A673 (cell line): ENCODE data around the gene DLGAP1. TPM values are rescaled to one million over a fixed set of nuclear protein-coding genes. Genes with fewer than 3 reads are reported as not detected.

Source experiments
- BruUV-seq: library from RNA; stranded (reverse); fragments of 400-500 nt; replicated peaks from 2 replicates; lab custom pipeline; 2021; lab: Mats Ljungman, UMichigan
- CTCF ChIA-PET: fragments of 300-600 bp; sonication (Branson Sonifier 250); formaldehyde crosslinking; loops from one replicate; lab custom pipeline; 2022; ENCODE audit warnings: antibody characterized with exemption; lab: Charles Lee
- POLR2A ChIA-PET: fragments of 300-600 bp; sonication (Branson Sonifier 250); formaldehyde crosslinking; loops from one replicate; lab custom pipeline; 2022; ENCODE audit warnings: antibody characterized with exemption; ENCODE audit not compliant: low non-redundant PET; lab: Charles Lee
- DNase-seq: peaks from one replicate; pipeline ENCODE4 v3.0.0-alpha.2; 2015; ENCODE audit warnings: low spot score
- H3K27ac ChIP-seq: fragments of 200-600 bp; sonication (generic); 2 replicates; pipeline ENCODE4 v1.5.1; 2016; ENCODE audit warnings: mixed run types, low read depth, mild to moderate bottlenecking, mixed read lengths, antibody characterized with exemption, low read length; ENCODE audit not compliant: poor library complexity, severe bottlenecking
- H3K27me3 ChIP-seq: fragments of 200-600 bp; sonication (generic); replicated peaks from 2 replicates; pipeline ENCODE4 v1.6.1; 2017; ENCODE audit warnings: mixed run types, low read depth, mild to moderate bottlenecking, mixed read lengths, antibody characterized with exemption, low read length; ENCODE audit not compliant: insufficient read depth, poor library complexity
- H3K36me3 ChIP-seq: fragments of 200-600 bp; sonication (generic); 2 replicates; pipeline ENCODE4 v1.6.1; 2016; ENCODE audit warnings: mixed run types, mild to moderate bottlenecking, mixed read lengths, antibody characterized with exemption, low read length; ENCODE audit not compliant: insufficient read depth, poor library complexity, severe bottlenecking
- H3K4me1 ChIP-seq: fragments of 200-600 bp; sonication (generic); 2 replicates; pipeline ENCODE4 v1.6.1; 2017; ENCODE audit warnings: mixed run types, mild to moderate bottlenecking, mixed read lengths, antibody characterized with exemption, low read length; ENCODE audit not compliant: insufficient read depth, poor library complexity, severe bottlenecking
- H3K4me3 ChIP-seq: fragments of 200-600 bp; sonication (generic); 2 replicates; pipeline ENCODE4 v1.5.1; 2016; ENCODE audit warnings: low read depth, mixed run types, mild to moderate bottlenecking, mixed read lengths, low read length; ENCODE audit not compliant: poor library complexity, severe bottlenecking
- H3K9me3 ChIP-seq: fragments of 200-600 bp; sonication (generic); 2 replicates; pipeline ENCODE4 v1.6.1; 2016; ENCODE audit warnings: mixed run types, low read depth, mild to moderate bottlenecking, mixed read lengths, antibody characterized with exemption, low read length; ENCODE audit not compliant: poor library complexity, severe bottlenecking
- EZH2 ChIP-seq: fragments of 200-600 bp; sonication (generic); IDR thresholded peaks from 2 replicates; pipeline ENCODE4 v1.6.1; 2017; ENCODE audit warnings: borderline replicate concordance, low read depth, mild to moderate bottlenecking, mixed read lengths, antibody characterized with exemption, low read length; ENCODE audit not compliant: poor library complexity, severe bottlenecking
- intact Hi-C: fragments of 100-400 bp; cut with micrococcal nuclease; formaldehyde crosslinking; loops from one replicate; pipeline ENCODE4 v1.10.0; 2022; ENCODE audit not compliant: unreplicated experiment
- total RNA-seq: library from RNA; stranded (reverse); gene quantifications from 2 replicates; pipeline ENCODE4 v1.2.3, GENCODE V29; 2021
- TF ChIP-seq, protein P1 (sequence below): fragments of 300-800, 200-600 bp; sonication (generic); conservative IDR thresholded peaks from 2 replicates; pipeline ENCODE4 v1.5.1; 2017; ENCODE audit warnings: low read depth, mild to moderate bottlenecking, antibody characterized with exemption, low read length, moderate library complexity, mixed read lengths

The DLGAP1 gene
- total RNA-seq, 1 experiment from 2014 or later: 135 TPM

DNA sequence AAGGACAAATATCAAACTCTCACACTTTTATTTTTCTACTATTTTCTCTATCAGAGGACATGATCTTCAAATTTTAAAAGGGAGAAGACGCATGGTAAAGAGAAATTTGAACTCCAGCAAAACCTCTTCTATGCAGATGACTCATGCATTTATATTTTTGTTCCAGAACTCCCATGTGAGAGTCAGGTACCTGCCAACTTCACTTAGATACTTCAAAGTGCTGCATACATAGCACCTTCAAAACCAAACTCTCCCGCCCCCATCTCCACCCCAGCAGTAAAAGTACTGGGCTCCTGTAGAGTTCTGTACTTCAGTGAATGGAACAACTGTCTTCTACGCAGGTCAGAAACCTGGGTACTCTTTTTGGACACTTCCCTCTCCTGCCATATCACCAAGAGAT lies 606.8 kb downstream of the DLGAP1 start:
- Histone ChIP-seq H3K27me3 (no peaks in the 10 kb centered on the region), H3K27ac (peak overlapping the region; percentile 13), H3K4me3 (no peak overlapping the region), H3K9me3 (peaks cover 4% of the 10 kb centered on the region), H3K4me1 (peaks cover 41% of the 10 kb centered on the region), H3K36me3 (no peaks in the 10 kb centered on the region)
- TF ChIP-seq, protein P1, sequence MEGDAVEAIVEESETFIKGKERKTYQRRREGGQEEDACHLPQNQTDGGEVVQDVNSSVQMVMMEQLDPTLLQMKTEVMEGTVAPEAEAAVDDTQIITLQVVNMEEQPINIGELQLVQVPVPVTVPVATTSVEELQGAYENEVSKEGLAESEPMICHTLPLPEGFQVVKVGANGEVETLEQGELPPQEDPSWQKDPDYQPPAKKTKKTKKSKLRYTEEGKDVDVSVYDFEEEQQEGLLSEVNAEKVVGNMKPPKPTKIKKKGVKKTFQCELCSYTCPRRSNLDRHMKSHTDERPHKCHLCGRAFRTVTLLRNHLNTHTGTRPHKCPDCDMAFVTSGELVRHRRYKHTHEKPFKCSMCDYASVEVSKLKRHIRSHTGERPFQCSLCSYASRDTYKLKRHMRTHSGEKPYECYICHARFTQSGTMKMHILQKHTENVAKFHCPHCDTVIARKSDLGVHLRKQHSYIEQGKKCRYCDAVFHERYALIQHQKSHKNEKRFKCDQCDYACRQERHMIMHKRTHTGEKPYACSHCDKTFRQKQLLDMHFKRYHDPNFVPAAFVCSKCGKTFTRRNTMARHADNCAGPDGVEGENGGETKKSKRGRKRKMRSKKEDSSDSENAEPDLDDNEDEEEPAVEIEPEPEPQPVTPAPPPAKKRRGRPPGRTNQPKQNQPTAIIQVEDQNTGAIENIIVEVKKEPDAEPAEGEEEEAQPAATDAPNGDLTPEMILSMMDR: no peak
- TF ChIP-seq EZH2: no peak
- intact Hi-C loops: loop anchor here (10.0 kb wide), 1 partner anchor 56 kb away; no protein-coding TSS in a partner anchor
- no TSS peak for BruUV-seq
- ChIA-PET CTCF (no interaction called here), POLR2A (no interaction called here)
- DNase-seq: no peak

DNA sequence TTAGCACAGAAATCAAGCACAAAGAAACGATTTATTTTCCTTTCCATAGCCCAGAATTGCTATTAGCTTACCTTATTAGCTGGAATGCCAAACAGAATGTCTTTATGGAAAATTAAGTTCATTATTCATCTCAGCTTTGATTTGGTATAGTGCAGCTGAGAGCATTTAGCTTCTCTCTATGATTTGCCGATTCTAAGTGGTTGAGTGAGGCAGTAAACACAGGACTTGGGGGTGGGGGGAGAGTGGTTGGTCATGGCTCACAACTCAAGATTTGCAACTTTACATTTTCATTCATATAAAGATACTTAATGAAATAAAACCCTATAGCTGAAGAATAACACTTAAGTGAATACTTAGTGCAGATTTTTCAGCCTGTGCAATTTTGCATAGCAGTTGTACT lies 609.9 kb downstream of the DLGAP1 start:
- BruUV-seq: no TSS peak
- intact Hi-C loops: loop anchor here (10.0 kb wide), 1 partner anchor 60 kb away; no protein-coding TSS in a partner anchor
- POLR2A ChIA-PET: interaction anchor here (0.6 kb wide), 2 partner anchors 11 to 25 kb away, joined by 6 to 13 read pairs; no protein-coding TSS in a partner anchor

DNA sequence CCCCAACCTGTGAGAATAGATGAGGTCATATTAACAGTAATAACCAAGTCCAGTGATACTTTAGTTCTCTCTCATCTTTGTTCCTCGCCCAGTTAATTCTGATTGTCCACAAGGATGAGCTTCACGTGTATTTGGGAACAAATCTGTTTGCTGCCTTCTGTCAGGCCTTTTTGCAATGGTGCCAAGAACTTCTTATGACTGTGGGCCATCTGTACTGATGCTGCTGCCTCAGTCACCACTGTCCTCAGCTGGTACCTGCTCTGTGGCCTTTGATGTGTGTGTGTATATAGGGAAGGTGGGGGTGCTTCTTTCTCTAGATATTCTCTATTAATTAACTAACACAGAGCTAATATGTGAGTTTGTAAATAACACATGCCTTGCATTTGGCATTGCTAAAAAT lies 612.3 kb downstream of the DLGAP1 start:
- Histone ChIP-seq H3K36me3 (peaks cover 6% of the 10 kb centered on the region), H3K9me3 (no peaks in the 10 kb centered on the region), H3K4me1 (peaks cover 77% of the 10 kb centered on the region), H3K27me3 (no peaks in the 10 kb centered on the region), H3K27ac (peak overlapping the region; percentile 98), H3K4me3 (peak overlapping the region; percentile 54)
- no TSS peak for BruUV-seq
- POLR2A ChIA-PET: no interaction called here
- intact Hi-C loops: loop anchor here (2.0 to 10.0 kb wide), 3 partner anchors 62 to 1214 kb away; no protein-coding TSS in a partner anchor
- DNase-seq: no peak
- CTCF ChIA-PET: no interaction called here
- TF ChIP-seq, protein P1: no peak
- TF ChIP-seq EZH2: no peak

More for the DNA sequence above, 609.9 kb downstream of the DLGAP1 start:
- peak overlapping the region; percentile 98 for H3K27ac ChIP-seq
- peak; percentile 62 for DNase-seq
- no peaks in the 10 kb centered on the region for H3K27me3 ChIP-seq
- peak overlapping the region; percentile 54 for H3K4me3 ChIP-seq
- peaks cover 6% of the 10 kb centered on the region for H3K36me3 ChIP-seq
- no peaks in the 10 kb centered on the region for H3K9me3 ChIP-seq
- H3K4me1 ChIP-seq: peaks cover 62% of the 10 kb centered on the region
- no peak for TF ChIP-seq EZH2
- TF ChIP-seq, protein P1: no peak
- CTCF ChIA-PET: interaction anchor here (1.6 kb wide), 1 partner anchor 25 kb away, joined by 11 read pairs; no protein-coding TSS in a partner anchor
